Activated CD8-positive, alpha-beta memory T cell treated with anti-CD3 and anti-CD28 coated beads for 4 hours (primary cell): ENCODE results near the gene PRDM10.

Experiments
- DNase-seq, 2 donors: peaks; one replicate each; pipeline ENCODE4 v3.0.0-alpha.2; 2020; ENCODE audit warnings: low read depth in 2 of 2

Gene PRDM10

GRCh38 chr11:129945373-129945772 lies 57.3 kb downstream of the PRDM10 start:
- no peak for DNase-seq

DNA sequence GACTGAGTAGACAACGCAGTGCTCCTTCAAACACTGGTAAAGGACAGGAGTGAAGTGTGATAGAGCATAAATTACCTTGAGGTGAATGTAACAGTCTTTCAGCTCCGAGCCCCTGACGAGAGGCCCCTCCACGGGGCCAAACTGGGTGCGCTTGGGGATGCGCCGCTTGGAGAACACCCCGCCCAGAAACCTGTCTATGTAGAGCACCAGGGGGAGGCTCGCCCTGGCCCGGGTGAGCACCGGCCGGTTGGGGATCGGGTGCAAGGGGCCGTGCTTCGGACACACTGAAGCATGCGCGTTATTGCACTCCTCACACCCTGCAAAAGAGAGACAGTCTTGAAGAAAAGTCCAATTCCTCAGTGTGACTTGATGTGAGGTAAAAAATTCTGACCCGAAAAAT lies 57.9 kb downstream of the PRDM10 start:
- no peak for DNase-seq

DNA sequence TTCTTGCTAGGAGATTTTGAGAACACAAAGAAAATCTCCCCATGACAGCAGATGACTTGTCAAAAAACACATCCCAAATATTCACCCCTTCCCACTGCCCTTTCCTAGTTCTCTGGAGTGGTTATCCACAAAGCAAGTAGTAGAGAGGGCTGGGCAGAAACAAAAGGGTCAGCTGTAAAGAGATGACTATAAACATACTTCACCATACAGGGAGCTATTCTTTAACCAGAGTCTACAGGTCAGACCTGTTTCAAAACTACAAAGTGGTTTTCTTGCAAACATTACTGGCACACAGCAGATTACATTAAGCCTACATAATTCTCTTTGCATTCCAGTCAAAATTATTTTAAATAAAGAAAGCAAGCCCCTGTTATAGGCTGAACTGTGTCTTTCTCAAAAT lies 59.6 kb downstream of the PRDM10 start:
- DNase-seq = no peak

GRCh38 chr11:129939510-129939909 lies 63.1 kb downstream of the PRDM10 start:
- DNase-seq = no peak

GRCh38 chr11:129938764-129939163 lies 63.9 kb downstream of the PRDM10 start:
- no peak for DNase-seq

- DNase-seq = no peak
These were observed 64.9 kb downstream of the PRDM10 start for GRCh38 chr11:129937592-129938238.

DNA sequence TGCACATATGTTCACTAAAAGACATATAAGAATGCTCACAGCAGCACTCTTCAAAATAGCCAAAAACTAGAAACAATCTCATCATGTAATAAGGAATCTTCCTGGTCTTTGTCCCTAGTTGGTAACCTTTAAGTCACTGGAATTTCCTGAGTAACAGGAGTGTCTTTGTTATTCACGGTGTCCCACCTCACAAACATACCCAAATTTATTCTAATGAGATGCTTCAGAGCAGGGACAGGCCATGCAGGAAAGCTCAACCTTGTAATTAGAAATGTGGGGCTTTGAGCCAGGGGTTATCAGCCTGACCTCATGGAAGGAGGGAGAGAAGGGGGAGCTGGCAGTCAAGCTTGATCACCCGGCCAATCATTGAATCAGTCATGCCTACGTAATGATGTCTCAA lies 66.9 kb downstream of the PRDM10 start:
- DNase-seq = no peak

- DNase-seq = no peak
These were observed 68.7 kb downstream of the PRDM10 start for GRCh38 chr11:129933891-129934290.

- no peak for DNase-seq
These were observed 69.4 kb downstream of the PRDM10 start for GRCh38 chr11:129933262-129933661.

DNA sequence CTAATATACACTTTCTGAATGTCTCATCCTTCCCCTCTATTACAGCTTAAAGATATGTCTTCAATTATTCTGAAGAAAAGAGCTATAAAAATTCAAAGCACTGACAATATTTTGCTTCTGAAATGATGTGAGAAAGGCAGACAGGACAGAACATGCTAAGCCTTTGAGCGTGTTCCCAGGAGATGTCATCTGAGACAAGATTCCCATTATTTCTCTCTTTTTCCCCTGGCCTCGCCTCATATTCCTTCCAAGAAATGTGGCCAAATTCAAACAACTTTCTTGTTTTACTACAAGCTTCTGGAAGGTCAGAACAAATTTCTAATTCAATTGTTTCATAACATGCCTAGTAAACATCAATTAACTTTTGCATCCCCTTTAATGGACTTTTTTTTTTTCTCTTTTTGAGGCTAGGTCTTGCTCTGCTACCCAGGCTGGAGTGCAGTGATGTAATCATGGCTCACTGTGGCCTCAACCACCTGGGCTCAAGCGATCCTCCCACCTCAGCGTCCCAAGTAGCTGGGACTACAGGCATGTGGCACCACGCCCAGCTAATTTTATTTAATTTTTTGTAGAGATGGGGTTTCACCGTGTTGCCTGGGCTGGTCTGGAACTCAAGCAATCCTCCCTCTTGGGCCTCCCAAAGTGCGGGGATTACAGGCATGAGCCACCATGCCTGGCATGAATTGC lies 70.1 kb downstream of the PRDM10 start:
- DNase-seq = no peak

DNA sequence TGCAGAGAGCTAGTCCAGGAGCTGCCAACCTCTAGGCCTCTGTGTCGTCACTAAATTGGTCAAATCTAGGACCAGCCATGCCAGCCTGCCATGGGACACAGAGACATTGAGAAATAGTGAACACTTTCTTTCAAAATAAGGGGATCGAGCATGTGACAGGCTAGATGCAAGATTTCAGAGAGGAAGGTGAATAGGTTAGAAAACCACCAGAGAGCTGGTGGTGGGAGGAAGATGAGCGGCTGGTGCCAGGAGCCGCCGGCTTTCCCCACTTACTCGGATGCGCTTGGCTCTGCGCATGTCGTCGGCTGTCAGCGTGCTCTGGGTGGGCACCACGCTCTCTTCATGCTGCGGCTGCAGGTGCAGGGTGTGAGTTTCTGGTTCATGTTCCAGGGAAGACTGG lies 71.9 kb downstream of the PRDM10 start:
- DNase-seq = no peak

GRCh38 chr11:129930296-129930695 lies 72.3 kb downstream of the PRDM10 start:
- no peak for DNase-seq

- DNase-seq = no peak
These were observed 72.9 kb downstream of the PRDM10 start for GRCh38 chr11:129929721-129930120.

DNA sequence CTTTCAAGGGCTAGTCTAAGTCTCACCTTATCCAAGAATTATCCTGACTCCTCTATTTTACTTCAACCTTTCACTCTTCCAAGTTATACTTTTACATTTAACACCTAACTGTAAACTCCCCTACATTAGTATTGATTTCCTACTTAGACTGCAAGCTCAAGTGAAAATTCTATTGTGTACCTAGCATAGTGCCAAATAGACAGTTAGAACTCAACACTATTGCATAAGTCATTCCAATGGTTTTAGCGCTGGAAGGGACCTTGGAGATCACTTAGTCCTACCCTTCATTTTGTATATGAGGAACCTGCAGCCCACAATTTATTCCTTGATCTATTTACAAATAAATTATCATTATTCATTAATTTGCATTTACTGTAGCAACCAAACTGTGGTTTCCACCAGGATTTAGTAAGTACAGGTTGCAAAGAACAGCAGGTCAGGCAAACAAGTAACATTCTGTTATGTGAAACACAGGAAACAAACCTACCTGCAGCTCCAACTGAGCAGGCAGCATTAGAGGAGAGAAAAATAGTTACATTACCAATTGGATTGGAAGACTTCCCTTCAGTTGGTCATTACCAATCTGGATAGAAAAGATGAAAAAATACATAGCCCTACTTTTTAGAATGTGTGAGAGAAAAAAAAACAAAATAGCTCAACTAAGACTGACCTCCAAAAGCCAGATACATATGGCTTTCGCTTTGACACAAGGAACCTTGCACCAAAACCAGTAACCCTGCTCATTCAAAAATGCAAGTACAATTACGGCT lies 73.5 kb downstream of the PRDM10 start:
- no peak for DNase-seq

- DNase-seq = no peak
These were observed 80.0 kb downstream of the PRDM10 start for GRCh38 chr11:129922674-129923073.

- no peak for DNase-seq
These were observed 84.3 kb downstream of the PRDM10 start for GRCh38 chr11:129918361-129918760.

DNA sequence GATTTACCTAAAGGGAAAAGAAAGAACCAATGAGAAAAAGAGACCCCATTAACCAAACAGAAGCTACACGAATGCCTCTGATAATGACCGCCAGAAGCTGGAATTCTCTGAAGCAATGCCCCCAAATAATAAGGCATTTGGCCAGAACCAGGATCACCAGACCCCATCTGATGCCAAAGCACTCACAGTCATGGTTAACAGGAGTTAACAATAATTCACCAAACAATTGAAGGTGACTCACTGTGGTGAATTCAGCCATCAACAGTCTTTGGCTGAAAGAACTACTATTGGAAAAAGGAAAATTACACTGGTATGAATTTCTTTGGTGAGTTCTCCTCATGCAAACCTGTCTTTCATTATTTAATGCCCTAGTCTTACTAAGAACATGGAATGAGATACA lies 85.4 kb downstream of the PRDM10 start:
- no peak for DNase-seq

- no peak for DNase-seq
These were observed 91.3 kb downstream of the PRDM10 start for GRCh38 chr11:129911298-129911697.

- DNase-seq = no peak
These were observed 92.3 kb downstream of the PRDM10 start for GRCh38 chr11:129910360-129910759.

- no peak for DNase-seq
These were observed 97.2 kb downstream of the PRDM10 start for GRCh38 chr11:129905402-129905801.

- no peak for DNase-seq
These were observed 106.6 kb downstream of the PRDM10 start for GRCh38 chr11:129896062-129896461.

GRCh38 chr11:129895126-129896041 lies 107.3 kb downstream of the PRDM10 start, which contains the start of gene NFRKB:
TSS of gene NFRKB (minus strand) at chr11:129895578. CDS start at chr11:129892849, 2,729 bp downstream.
- DNase-seq = peak; percentile 65 to 79
